ENCODE data around the gene RBSN.

The RBSN gene

GRCh38 chr3:15023249-15023648, 75.7 kb downstream of the RBSN start:
- Histone ChIP-seq H3K27me3 (ENCODE audit: low read length) (no peaks in the 10 kb centered on the region), H3K9me2 (replicated peaks; ENCODE audit: insufficient read depth, low read length) (no peaks in the 10 kb centered on the region), H3K36me3 (ENCODE audit: low read length) (peaks cover 3% of the 10 kb centered on the region; the same call in 1 of the 2 replicates), H3F3A (ENCODE audit: insufficient read depth) (no peaks in the 10 kb centered on the region), H3K79me2 (ENCODE audit: insufficient read depth, low read length) (no peaks in the 10 kb centered on the region), H4K20me1 (ENCODE audit: low read depth, low read length) (no peaks in the 10 kb centered on the region), H3K4me2 (ENCODE audit: low read depth, low read length, poor library complexity, severe bottlenecking) (no peak overlapping the region), H3K27ac (ENCODE audit: low read depth, low read length) (no peak overlapping the region), H2AFZ (ENCODE audit: low read depth, low read length, severe bottlenecking) (no peak overlapping the region), H3K4me3 (ENCODE audit: insufficient read depth, low read length, poor library complexity, severe bottlenecking) (no peak overlapping the region), H3K9ac (ENCODE audit: low read length) (no peak overlapping the region), H3K9me3 (ENCODE audit: insufficient read depth, low read length) (no peaks in the 10 kb centered on the region)
- TF ChIP-seq, protein P1, sequence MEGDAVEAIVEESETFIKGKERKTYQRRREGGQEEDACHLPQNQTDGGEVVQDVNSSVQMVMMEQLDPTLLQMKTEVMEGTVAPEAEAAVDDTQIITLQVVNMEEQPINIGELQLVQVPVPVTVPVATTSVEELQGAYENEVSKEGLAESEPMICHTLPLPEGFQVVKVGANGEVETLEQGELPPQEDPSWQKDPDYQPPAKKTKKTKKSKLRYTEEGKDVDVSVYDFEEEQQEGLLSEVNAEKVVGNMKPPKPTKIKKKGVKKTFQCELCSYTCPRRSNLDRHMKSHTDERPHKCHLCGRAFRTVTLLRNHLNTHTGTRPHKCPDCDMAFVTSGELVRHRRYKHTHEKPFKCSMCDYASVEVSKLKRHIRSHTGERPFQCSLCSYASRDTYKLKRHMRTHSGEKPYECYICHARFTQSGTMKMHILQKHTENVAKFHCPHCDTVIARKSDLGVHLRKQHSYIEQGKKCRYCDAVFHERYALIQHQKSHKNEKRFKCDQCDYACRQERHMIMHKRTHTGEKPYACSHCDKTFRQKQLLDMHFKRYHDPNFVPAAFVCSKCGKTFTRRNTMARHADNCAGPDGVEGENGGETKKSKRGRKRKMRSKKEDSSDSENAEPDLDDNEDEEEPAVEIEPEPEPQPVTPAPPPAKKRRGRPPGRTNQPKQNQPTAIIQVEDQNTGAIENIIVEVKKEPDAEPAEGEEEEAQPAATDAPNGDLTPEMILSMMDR (IDR thresholded peaks at IDR 0.05; ENCODE audit: insufficient read depth, low read length, poor library complexity, severe bottlenecking) = no peak
- TF ChIP-seq EZH2phosphoT487 (conservative IDR thresholded peaks at IDR 0.05; ENCODE audit: low read length) = no peak

Data from SU-DHL-6 (cell line).